GF-D8 (cell line): ENCODE results near the gene CEP85L.
"Not testable (repeated sequence)": the region's sequence is repeated elsewhere in the genome, so short reads cannot be mapped to it uniquely, and the experiment has no call there.

ENCODE experiments used
- DNase-seq: peaks from one replicate; lab custom pipeline; 2025; lab: John Stamatoyannopoulos, UW

Gene CEP85L

DNA sequence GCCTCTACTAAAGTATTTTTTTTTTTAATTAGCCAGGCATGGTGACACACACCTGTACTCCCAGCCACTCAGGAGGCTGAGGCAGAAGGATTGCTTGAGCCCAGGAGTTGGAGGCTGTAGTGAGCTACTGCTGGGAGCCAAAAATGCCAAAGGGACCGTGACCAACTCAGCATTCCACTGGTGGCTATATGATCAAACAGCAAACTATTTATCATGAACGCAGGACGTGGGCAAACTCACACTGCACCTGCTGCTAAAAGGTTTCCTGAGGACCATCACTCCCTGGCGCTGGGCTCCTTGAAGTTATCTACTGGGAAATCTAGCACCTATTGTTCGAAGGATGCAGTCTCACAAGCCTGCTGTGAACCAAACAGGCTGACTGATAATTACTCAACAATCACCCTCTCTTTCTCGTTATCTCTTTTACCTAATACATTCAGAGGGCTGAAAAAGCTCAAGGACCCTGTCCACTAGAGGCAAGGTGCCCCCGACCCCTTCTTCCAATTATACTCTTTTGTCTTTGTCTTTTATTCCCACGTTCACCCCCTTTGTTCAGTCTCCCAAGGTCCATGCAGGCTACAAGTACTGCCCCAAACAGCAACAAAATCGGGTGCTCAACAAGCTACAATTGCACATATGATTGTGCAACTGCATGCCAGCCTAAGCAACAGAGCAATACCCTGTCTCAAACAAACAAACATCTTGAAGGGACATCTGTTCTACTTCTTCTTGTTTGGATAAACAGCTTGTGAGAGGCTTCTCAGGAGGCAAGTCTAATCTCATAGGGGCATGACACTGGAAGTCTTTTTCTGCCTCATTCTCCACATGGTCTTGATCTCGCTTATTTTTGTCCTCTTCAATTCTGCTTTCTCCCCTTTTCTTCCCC lies 151.0 kb downstream of the CEP85L start:
- no peak for DNase-seq

DNA sequence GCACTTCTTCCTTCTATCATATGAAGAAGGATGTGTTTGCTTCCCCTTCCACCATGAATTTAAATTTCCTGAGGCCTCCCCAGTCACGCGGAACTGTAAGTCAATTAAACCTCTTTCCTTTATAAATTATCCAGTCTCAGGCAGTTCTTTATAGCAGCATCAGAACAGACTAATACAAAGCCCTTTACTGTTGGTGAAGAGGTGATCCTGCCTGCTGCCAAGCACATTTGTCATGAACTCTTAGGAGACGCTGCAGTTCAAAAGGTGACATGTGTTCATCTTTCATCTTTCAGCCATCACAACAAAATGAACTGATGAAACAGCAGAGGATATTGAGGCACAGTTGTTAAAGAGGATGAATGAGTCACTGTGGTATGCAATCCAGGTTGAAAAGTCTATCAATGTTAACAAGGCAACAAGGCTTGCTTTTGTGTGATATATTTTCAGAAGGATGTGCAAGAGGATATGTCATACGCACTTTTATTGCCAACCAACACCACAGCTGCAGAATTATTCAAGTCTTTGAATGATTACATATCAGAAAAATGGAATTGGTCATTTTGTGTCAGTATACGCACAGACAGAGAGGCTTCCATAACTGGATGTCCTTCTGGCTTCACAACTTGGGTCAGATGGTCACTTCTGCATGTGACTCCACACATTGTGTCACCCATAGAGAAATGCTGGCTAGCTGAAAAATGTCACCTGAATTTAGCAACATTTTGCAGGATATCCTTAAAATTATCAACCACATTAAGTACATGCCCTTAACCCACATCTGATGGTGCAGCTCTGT lies 155.7 kb downstream of the CEP85L start:
- no peak for DNase-seq

DNA sequence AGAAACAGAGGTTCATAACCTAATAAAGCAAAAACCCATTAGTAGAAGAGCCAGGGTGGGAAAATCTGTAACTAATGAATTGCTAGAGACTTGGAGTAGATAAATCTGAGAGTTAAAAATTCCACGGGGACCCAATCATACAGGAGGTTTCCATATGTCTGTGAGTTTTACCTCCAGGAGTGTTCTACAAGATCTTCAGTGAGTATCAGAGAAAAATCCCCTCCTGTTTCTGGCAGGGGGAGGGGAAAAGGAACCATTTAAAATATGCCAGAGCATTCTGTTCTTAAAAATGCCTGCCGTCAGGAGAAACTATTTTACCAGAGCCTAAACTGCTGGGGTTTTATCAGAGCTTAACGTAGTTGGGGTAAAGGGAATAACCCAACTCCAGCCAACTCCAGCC lies 157.3 kb downstream of the CEP85L start:
- no peak for DNase-seq

- DNase-seq, result no peak
Observed at GRCh38 chr6:118489990-118490389, 161.4 kb downstream of the CEP85L start.

DNA sequence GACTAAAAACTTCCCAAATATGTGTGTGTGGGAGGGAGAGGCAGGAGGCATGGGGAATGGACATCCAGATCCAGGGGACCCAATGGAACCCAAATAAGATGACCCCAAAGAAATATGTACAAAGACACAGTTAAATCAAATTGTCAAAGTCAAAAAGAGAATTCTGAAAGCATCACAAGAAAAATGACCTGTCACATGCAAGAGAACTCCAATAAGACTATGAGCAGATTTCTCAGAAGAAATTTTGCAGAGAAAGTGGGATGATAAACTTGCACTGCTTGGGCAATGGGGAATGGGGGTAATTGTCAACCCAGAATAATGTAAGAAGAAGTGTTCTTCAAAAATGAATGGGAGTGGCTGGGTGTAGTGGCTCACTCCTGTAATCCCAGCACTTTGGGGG lies 162.8 kb downstream of the CEP85L start:
- DNase-seq, result no peak

GRCh38 chr6:118485601-118486550 lies 165.5 kb downstream of the CEP85L start:
- DNase-seq, result no peak

DNA sequence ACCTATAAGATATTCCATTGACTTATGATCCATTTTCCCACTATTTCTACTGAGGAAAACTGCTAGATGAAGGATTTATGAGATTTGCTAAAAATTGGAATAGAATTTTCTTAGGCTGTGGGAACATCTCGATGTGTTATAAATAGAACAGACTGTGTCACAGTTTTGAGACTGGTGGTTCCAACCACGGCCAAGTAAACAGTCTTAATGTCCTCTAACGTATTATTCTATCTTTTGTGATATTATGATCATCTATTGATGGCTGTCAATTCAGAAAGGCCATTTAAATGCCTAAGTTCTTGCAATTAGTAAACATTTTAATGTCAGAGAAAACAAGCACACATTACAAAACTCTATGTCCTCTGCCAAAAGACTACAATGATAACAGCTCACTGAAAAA lies 174.8 kb downstream of the CEP85L start:
- no peak for DNase-seq

DNA sequence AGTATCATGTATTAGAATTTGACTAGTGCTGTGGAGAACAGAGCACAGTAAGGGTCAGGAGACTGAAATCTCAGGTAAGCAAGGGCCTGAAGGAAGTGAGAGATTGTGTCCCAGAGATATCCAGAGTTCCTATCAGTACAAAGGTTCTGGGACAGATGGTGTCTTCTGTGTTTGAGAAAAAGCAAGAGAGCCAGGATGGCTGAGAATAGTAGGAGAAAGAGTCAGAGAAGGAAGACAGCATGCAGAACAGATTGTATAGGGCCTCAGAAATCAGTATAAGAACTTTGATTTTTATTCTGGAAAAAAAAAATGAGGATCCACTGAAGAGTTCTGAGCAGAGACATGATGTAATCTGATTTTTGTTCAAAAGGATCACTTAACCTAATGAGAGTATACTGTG lies 178.1 kb downstream of the CEP85L start:
- DNase-seq, result no peak

DNA sequence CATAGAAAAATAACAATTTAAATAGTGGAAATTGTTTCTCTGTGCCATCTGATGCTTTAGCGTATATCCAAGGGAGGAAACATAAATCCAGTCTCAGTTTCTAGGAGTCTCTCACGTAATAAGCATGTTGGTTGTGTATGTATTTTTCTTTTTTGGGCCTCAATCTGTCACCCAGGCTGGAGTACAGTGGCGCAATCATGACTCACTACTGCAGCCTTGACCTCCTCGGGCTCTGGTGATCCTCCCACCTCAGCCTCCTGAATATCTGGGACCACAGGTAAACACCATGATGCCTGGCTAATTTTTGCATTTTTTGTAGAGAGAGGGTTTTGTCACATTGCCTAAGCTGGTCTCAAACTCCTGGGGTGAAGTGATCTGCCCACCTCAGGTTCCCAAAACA lies 181.9 kb downstream of the CEP85L start:
- DNase-seq, result no peak

GRCh38 chr6:118468682-118469465 lies 182.5 kb downstream of the CEP85L start:
- no peak for DNase-seq

DNA sequence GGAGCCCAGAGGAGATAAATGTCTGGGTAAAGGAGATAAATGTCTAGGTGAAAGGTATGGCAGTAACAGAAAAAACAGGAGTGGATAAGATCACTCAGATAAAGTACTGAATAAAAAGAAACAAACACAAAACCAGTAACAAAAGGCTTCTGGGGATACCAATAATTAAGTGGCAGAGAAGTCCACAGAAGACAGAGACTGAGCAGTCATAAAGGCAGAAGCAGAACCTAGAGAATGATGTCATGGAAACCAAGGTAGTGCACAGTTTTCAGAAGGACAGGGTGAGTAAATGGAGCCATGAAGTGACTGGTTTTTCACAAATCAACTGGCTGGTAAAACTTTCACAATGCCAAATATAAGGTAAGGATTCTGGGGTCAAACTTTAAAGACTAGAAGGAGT lies 184.2 kb downstream of the CEP85L start:
- no peak for DNase-seq

GRCh38 chr6:118464620-118465019 lies 186.8 kb downstream of the CEP85L start:
- DNase-seq, result no peak

DNA sequence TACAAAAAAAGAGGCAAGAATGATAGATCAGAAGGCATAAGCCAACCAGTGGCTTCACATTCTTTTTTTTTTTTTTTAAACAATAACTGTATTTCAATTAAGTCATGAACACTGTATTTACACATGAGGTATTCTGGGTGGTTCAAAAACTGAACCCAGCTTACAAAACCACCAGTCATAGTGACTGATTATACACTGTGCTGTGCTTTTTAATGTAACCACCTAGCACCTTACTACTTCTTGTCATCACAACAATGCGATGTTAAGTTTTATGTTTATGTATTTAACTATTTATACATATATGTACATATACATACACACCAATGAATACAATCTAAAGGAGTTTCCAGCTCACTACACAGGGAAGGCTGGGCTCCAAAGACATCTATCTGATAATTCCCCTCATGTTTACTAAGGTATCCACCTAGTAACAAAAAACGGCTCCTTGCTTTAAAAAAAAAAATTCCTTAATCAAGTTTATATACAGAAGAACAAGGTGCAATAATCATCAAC lies 190.4 kb downstream of the CEP85L start:
- DNase-seq, result no peak

DNA sequence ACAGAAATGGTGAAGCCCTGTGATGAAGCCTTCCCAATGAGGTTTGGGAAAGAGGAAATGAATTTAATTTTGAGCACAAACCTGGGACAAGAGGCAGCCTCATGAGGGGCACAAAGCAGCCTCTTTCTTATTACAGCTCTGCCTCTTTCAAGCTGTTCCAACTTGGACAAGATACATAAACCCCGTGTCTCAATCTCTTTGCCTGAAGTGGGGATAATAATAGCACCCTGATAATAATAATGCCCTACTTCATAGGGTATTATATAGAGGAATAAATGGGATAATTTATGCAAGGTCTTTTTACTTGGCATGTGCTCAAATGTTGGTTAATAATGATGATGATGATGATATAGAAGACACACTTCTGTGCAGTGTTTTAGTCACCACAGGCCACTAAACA lies 194.4 kb downstream of the CEP85L start:
- no peak for DNase-seq

DNA sequence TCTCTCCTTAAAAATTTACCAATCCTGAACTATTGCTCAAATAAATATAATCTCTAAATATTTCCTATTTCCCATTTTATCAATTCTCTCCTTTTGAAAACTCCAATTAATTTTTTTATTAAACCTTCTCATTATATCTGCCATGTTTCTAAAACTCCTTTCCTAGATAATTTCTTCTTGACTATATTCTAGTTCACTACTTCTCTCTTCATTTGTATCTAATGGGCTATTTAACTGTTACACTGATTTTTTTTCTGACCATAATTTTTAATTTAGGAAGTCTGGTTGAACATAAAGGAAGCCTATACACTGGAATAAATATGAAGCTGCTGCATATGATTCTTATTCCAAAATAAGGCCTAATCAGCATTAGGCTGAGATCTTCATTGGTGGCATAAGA lies 199.6 kb downstream of the CEP85L start:
- DNase-seq, result no peak

GRCh38 chr6:118444796-118445195 lies 206.6 kb downstream of the CEP85L start:
- no peak for DNase-seq

- DNase-seq, result no peak
Observed at GRCh38 chr6:118436482-118436881, 214.9 kb downstream of the CEP85L start.

- not testable (repeated sequence) for DNase-seq
Observed at GRCh38 chr6:118434147-118434546, 217.2 kb downstream of the CEP85L start.

- DNase-seq, result not testable (repeated sequence)
Observed at GRCh38 chr6:118421312-118421711, 230.1 kb downstream of the CEP85L start.

GRCh38 chr6:118419448-118420394 lies 231.7 kb downstream of the CEP85L start:
- DNase-seq, result no peak
